GM08714 (cell line): Measurements from ENCODE around the gene ZNF276.

ENCODE experiments used
- H3K4me3 ChIP-seq: fragments of 200-500 bp; sonication (Bioruptor generic); 2 replicates; pipeline ENCODE4 v1.5.1; 2014; ENCODE audit warnings: mild to moderate bottlenecking, low read length, inconsistent platforms
- ZNF274 ChIP-seq: IDR thresholded peaks from 2 replicates; pipeline ENCODE4 v1.6.1; 2012; ENCODE audit warnings: mild to moderate bottlenecking, low read depth, low read length

The ZNF276 gene

GRCh38 chr16:89700649-89701424 lies 20.5 kb upstream of the ZNF276 start:
- peak overlapping the region; percentile 63 for H3K4me3 ChIP-seq
- TF ChIP-seq ZNF274, result no peak

- TF ChIP-seq ZNF274, result no peak
These were observed 19.6 kb upstream of the ZNF276 start, which contains the start of gene SPATA2L for GRCh38 chr16:89701425-89702406. TSS of gene SPATA2L (minus strand) at chr16:89701705. CDS start at chr16:89701232, 473 bp downstream.

GRCh38 chr16:89704281-89704680 lies 17.1 kb upstream of the ZNF276 start:
- TF ChIP-seq ZNF274, result no peak
- no peak overlapping the region for H3K4me3 ChIP-seq

More at GRCh38 chr16:89701425-89702406, 19.6 kb upstream of the ZNF276 start, which contains the start of gene SPATA2L:
- peak within 1 kb of the TSS; percentile 63 for H3K4me3 ChIP-seq

GRCh38 chr16:89705006-89705405 lies 16.3 kb upstream of the ZNF276 start:
- TF ChIP-seq ZNF274, result no peak

GRCh38 chr16:89706518-89707260 lies 14.6 kb upstream of the ZNF276 start:
- no peak overlapping the region for H3K4me3 ChIP-seq
- TF ChIP-seq ZNF274, result no peak

More at GRCh38 chr16:89705006-89705405, 16.3 kb upstream of the ZNF276 start:
- H3K4me3 ChIP-seq, result no peak overlapping the region

- no peak for TF ChIP-seq ZNF274
- no peak overlapping the region for H3K4me3 ChIP-seq
These were observed 13.6 kb upstream of the ZNF276 start for GRCh38 chr16:89707695-89708094.

- no peak for TF ChIP-seq ZNF274
- no peak overlapping the region for H3K4me3 ChIP-seq
These were observed 12.8 kb upstream of the ZNF276 start for GRCh38 chr16:89708481-89708931.

GRCh38 chr16:89709166-89709565 lies 12.2 kb upstream of the ZNF276 start:
- no peak overlapping the region for H3K4me3 ChIP-seq
- no peak for TF ChIP-seq ZNF274

- TF ChIP-seq ZNF274, result no peak
- no peak overlapping the region for H3K4me3 ChIP-seq
These were observed 11.5 kb upstream of the ZNF276 start for GRCh38 chr16:89709716-89710432.

GRCh38 chr16:89710709-89711564 lies 10.4 kb upstream of the ZNF276 start:
- no peak overlapping the region for H3K4me3 ChIP-seq
- TF ChIP-seq ZNF274, result no peak

- TF ChIP-seq ZNF274, result no peak
- H3K4me3 ChIP-seq, result peak overlapping the region; percentile 83; the same call in 1 of the 2 replicates
These were observed 9.6 kb upstream of the ZNF276 start for GRCh38 chr16:89711601-89712273.
